Upper lobe of left lung (tissue), 6 donors: ENCODE measurements around the gene KRT3. TPM values are rescaled to one million over a fixed set of nuclear protein-coding genes. Genes with fewer than 3 reads are reported as not detected.

Source experiments
- ATAC-seq, 2 donors: fragments of 200-7000 bp; cut with Tn5 transposase; one replicate each; pipeline ENCODE4 v1.9.1; 2022; ENCODE audit warnings: mild to moderate bottlenecking in 2 of 2, moderate library complexity in 2 of 2; ENCODE audit not compliant: low FRiP score in 2 of 2
- DNase-seq, 2 donors: peaks; one replicate each; pipeline ENCODE4 v3.0.0-alpha.2; 2019 to 2020
- H3K27ac ChIP-seq, 4 donors: fragments of 200-600 bp; sonication (generic); one replicate each; pipeline ENCODE4 v1.5.1; 2016 to 2019
- H3K27me3 ChIP-seq, 4 donors: fragments of 200-600 bp; sonication (generic); one replicate each; pipeline ENCODE4 v1.5.1; 2017 to 2019
- H3K36me3 ChIP-seq, 4 donors: fragments of 200-600 bp; sonication (generic); one replicate each; pipeline ENCODE4 v1.5.1; 2016 to 2019
- H3K4me1 ChIP-seq, 4 donors: fragments of 200-600 bp; sonication (generic); one replicate each; pipeline ENCODE4 v1.5.1; 2018 to 2019
- H3K4me3 ChIP-seq, 4 donors: fragments of 200-600 bp; sonication (generic); one replicate each; pipeline ENCODE4 v1.5.1; 2017 to 2019; ENCODE audit warnings: mild to moderate bottlenecking in 2 of 4, moderate library complexity in 1 of 4
- H3K9me3 ChIP-seq, 4 donors: fragments of 200-600 bp; sonication (generic); one replicate each; pipeline ENCODE4 v1.5.1; 2018 to 2019
- CTCF ChIP-seq, 6 experiments: fragments of 450-650 bp in 4 of 6; fragments of 200-600 bp in 2 of 6; sonication (generic) in 2 of 6; IDR thresholded peaks; one replicate each; pipeline ENCODE4 v1.5.1; 2016 to 2019; ENCODE audit warnings: antibody characterized with exemption in 6 of 6
- EP300 ChIP-seq, 4 donors: sonication (generic); formaldehyde crosslinking; IDR thresholded peaks; one replicate each; pipeline ENCODE4 v1.5.1; 2017; ENCODE audit warnings: antibody characterized with exemption in 4 of 4, control low read depth in 2 of 4
- POLR2A ChIP-seq, 4 donors: fragments of 450-650 bp; IDR thresholded peaks; one replicate each; pipeline ENCODE4 v1.5.1; 2016 to 2017; ENCODE audit warnings: antibody characterized with exemption in 4 of 4, mild to moderate bottlenecking in 2 of 4
- POLR2AphosphoS5 ChIP-seq, 2 donors: sonication (generic); formaldehyde crosslinking; IDR thresholded peaks; one replicate each; pipeline ENCODE4 v1.5.1; 2017; ENCODE audit warnings: antibody characterized with exemption in 2 of 2
- WGBS, 2 donors: methylation state at CpG; one replicate each; pipeline ENCODE4 v1.1.5; 2017 to 2018; 5-methylcytosine and 5-hydroxymethylcytosine counted together
- total RNA-seq, 6 donors: library from RNA; depleted of rRNA in 4 of 6; stranded (reverse); fragments of >200 nt in 4 of 6; gene quantifications; one replicate each; pipeline versions ENCODE4 v1.1.0 to v1.2.1, GENCODE V29; 2016 to 2021
- donor health status: DM: no; HTN: no; CAD: no; lungs with moderate emphysema.
- donor health status: DM: no; HTN: yes; CAD: no; lungs with severe emphysema.

The KRT3 gene
- total RNA-seq, 6 donors from 2014 or later, result not detected

GRCh38 chr12:52812073-52812400 lies 16.1 kb upstream of the KRT3 start:
- 50 to 65% methylated on average over 1 to 4 of the region's 4 CpGs for WGBS, 2 donors
- Histone ChIP-seq H3K27ac (no peak overlapping the region), H3K27me3 (peaks cover 0 to 5% (median 0%) of the 10 kb centered on the region in 4 donors), H3K4me1 (peaks cover 3 to 25% (median 18%) of the 10 kb centered on the region in 4 donors), H3K36me3 (no peaks in the 10 kb centered on the region), H3K9me3 (no peaks in the 10 kb centered on the region), H3K4me3 (no peak overlapping the region)
- ATAC-seq (no peak), DNase-seq (no peak)
- TF ChIP-seq POLR2AphosphoS5 (IDR thresholded peaks at IDR 0.05), result no peak
- TF ChIP-seq POLR2A (IDR thresholded peaks at IDR 0.05), result no peak
- TF ChIP-seq EP300 (IDR thresholded peaks at IDR 0.05), result no peak
- TF ChIP-seq CTCF (IDR thresholded peaks at IDR 0.05), result no peak

GRCh38 chr12:52811191-52812072 lies 15.5 kb upstream of the KRT3 start:
- DNase-seq (no peak), ATAC-seq (no peak)
- 88 to 92% methylated on average over 7 to 9 of the region's 9 CpGs for WGBS, 2 donors
- Histone ChIP-seq H3K27ac (no peak overlapping the region), H3K9me3 (no peaks in the 10 kb centered on the region), H3K4me1 (peaks cover 3 to 25% (median 18%) of the 10 kb centered on the region in 4 donors), H3K36me3 (no peaks in the 10 kb centered on the region), H3K27me3 (peaks cover 0 to 5% (median 0%) of the 10 kb centered on the region in 4 donors), H3K4me3 (no peak overlapping the region)
- no peak for TF ChIP-seq EP300 (IDR thresholded peaks at IDR 0.05)
- TF ChIP-seq POLR2AphosphoS5 (IDR thresholded peaks at IDR 0.05), result no peak
- TF ChIP-seq POLR2A (IDR thresholded peaks at IDR 0.05), result no peak
- TF ChIP-seq CTCF (IDR thresholded peaks at IDR 0.05), result no peak

DNA sequence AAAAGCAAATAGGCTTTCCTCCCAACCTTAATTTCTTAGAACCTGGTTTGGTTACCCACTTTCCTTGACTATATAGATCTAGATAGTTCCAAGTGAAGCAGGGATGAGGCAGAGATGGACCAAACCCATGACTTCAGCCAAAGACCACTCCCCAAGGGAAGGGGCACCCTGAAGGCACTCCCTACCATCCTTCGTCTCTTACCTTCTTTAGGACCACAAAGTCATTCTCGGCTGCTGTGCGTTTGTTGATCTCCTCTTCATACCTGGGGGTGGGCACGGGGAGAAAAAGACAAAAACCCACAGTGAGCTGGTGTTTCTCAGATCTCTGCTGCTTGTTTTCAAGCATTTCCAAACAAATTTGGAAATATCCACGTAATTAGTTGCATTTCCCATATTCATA lies 14.6 kb upstream of the KRT3 start:
- Histone ChIP-seq H3K4me3 (no peak overlapping the region), H3K36me3 (no peaks in the 10 kb centered on the region), H3K27me3 (peaks cover 0 to 5% (median 0%) of the 10 kb centered on the region in 4 donors), H3K4me1 (peaks cover 3 to 20% (median 13%) of the 10 kb centered on the region in 4 donors), H3K27ac (no peak overlapping the region), H3K9me3 (no peaks in the 10 kb centered on the region)
- 68 to 81% methylated on average over 5 of the region's 5 CpGs for WGBS, 2 donors
- DNase-seq, result no peak
- no peak for ATAC-seq
- no peak for TF ChIP-seq CTCF (IDR thresholded peaks at IDR 0.05)
- no peak for TF ChIP-seq EP300 (IDR thresholded peaks at IDR 0.05)
- TF ChIP-seq POLR2A (IDR thresholded peaks at IDR 0.05), result no peak
- TF ChIP-seq POLR2AphosphoS5 (IDR thresholded peaks at IDR 0.05), result no peak

DNA sequence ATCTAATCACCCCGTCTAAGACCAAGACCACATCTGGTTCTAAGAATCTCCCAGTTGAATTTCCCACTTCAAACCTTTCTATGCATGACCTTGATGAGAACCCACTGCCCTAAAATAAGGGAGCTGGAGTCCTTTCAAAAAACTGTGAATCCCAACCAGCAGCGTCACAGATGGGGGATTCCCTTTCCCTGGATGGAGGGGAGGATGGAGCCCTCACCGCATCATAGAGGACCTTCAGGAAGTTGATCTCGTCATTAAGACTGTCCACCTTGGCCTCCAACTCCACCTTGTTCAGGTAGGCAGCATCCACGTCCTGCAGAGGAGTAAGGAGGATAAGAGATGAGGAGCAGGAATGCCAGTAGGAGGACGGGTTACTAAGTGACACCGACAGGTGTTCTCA lies 13.2 kb upstream of the KRT3 start:
- no peak overlapping the region for H3K27ac ChIP-seq
- H3K36me3 ChIP-seq, result no peaks in the 10 kb centered on the region
- H3K9me3 ChIP-seq, result no peaks in the 10 kb centered on the region
- 81 to 82% methylated on average over 7 of the region's 7 CpGs for WGBS, 2 donors
- DNase-seq (no peak), ATAC-seq (no peak)
- H3K4me3 ChIP-seq, result no peak overlapping the region
- TF ChIP-seq POLR2AphosphoS5 (IDR thresholded peaks at IDR 0.05), result no peak
- TF ChIP-seq EP300 (IDR thresholded peaks at IDR 0.05), result no peak
- TF ChIP-seq POLR2A (IDR thresholded peaks at IDR 0.05), result no peak
- TF ChIP-seq CTCF (IDR thresholded peaks at IDR 0.05), result no peak
- peaks cover 0 to 5% (median 0%) of the 10 kb centered on the region in 4 donors for H3K27me3 ChIP-seq
- H3K4me1 ChIP-seq, result peaks cover 2 to 10% (median 7%) of the 10 kb centered on the region in 4 donors
